ENCODE results near the gene ALG11. TPM values are rescaled to one million over a fixed set of nuclear protein-coding genes. Genes with fewer than 3 reads are reported as not detected.

Gene ALG11
- total RNA-seq, 1 donor from 2014 or later = 11.8 TPM

- DNase-seq (ENCODE audit: low read depth in 2 of 2) = no peak
Measured at GRCh38 chr13:51997186-51997585, 15.0 kb upstream of the ALG11 start.

- no peak for DNase-seq (ENCODE audit: low read depth in 2 of 2)
Measured at GRCh38 chr13:51997641-51998330, 14.4 kb upstream of the ALG11 start.

GRCh38 chr13:51998723-51999509 lies 13.3 kb upstream of the ALG11 start:
- DNase-seq (ENCODE audit: low read depth in 2 of 2) = no peak

GRCh38 chr13:51999510-51999911 lies 12.7 kb upstream of the ALG11 start:
- DNase-seq (ENCODE audit: low read depth in 2 of 2) = peak in 1 of 2 donors; percentile 9

GRCh38 chr13:51999921-52000320 lies 12.3 kb upstream of the ALG11 start:
- no peak for DNase-seq (ENCODE audit: low read depth in 2 of 2)

- peak; percentile 34 to 68 for DNase-seq (ENCODE audit: low read depth in 2 of 2)
Measured at GRCh38 chr13:52001120-52001731, 11.0 kb upstream of the ALG11 start.

- DNase-seq (ENCODE audit: low read depth in 2 of 2) = no peak
Measured at GRCh38 chr13:52002361-52002760, 9.8 kb upstream of the ALG11 start.

GRCh38 chr13:52003541-52003940 lies 8.7 kb upstream of the ALG11 start:
- no peak for DNase-seq (ENCODE audit: low read depth in 2 of 2)

GRCh38 chr13:52004511-52005170 lies 7.6 kb upstream of the ALG11 start:
- DNase-seq (ENCODE audit: low read depth in 2 of 2) = no peak

GRCh38 chr13:52005841-52006522 lies 6.2 kb upstream of the ALG11 start:
- no peak for DNase-seq (ENCODE audit: low read depth in 2 of 2)

GRCh38 chr13:52006523-52007245 lies 5.5 kb upstream of the ALG11 start:
- DNase-seq (ENCODE audit: low read depth in 2 of 2) = no peak

- DNase-seq (ENCODE audit: low read depth in 2 of 2) = no peak
Measured at GRCh38 chr13:52009946-52010345, 2.3 kb upstream of the ALG11 start.

GRCh38 chr13:52010890-52011631 lies 1.1 kb upstream of the ALG11 start, which contains the start of gene ATP7B:
Gene ATP7B, minus strand, starts transcription at chr13:52011450. Its CDS starts 113 bp downstream, at chr13:52011337.
- DNase-seq (ENCODE audit: low read depth in 2 of 2) = peak in 1 of 2 donors; percentile 11

- DNase-seq (ENCODE audit: low read depth in 2 of 2) = no peak
Measured at GRCh38 chr13:52012512-52012836, 276 bp downstream of the ALG11 start.

- DNase-seq (ENCODE audit: low read depth in 2 of 2) = no peak
Measured at GRCh38 chr13:52016296-52016695, 4.1 kb downstream of the ALG11 start.

GRCh38 chr13:52020191-52020590 lies 8.0 kb downstream of the ALG11 start:
- DNase-seq (ENCODE audit: low read depth in 2 of 2) = no peak

- no peak for DNase-seq (ENCODE audit: low read depth in 2 of 2)
Measured at GRCh38 chr13:52022356-52022755, 10.2 kb downstream of the ALG11 start.

- no peak for DNase-seq (ENCODE audit: low read depth in 2 of 2)
Measured at GRCh38 chr13:52024481-52024880, 12.3 kb downstream of the ALG11 start, which contains the start of gene UTP14C. Gene UTP14C, plus strand, starts transcription at chr13:52024691. Its CDS starts 4,114 bp downstream, at chr13:52028805.

- no peak for DNase-seq (ENCODE audit: low read depth in 2 of 2)
Measured at GRCh38 chr13:52025475-52026245, 13.5 kb downstream of the ALG11 start.

Data from dermis microvascular lymphatic vessel endothelial cell (primary cell).